Kasumi-1 (cell line): ENCODE measurements around the gene DDN.

ENCODE experiments used
- DNase-seq, 2 experiments: peaks; one replicate each; lab custom pipeline; 2025; lab: John Stamatoyannopoulos, UW

The DDN gene

DNA sequence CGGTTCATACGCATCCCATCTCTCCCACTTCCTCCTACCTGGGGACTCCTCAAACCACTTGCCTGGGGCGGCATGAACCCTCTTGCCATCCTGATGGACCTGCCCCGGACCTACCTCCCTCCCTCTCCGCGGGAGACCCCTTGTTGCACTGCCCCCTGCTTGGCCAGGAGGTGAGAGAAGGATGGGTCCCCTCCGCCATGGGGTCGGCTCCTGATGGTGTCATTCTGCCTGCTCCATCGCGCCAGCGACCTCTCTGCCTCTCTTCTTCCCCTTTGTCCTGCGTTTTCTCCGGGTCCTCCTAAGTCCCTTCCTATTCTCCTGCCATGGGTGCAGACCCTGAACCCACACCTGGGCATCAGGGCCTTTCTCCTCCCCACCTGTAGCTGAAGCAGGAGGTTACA, 17.4 kb downstream of the DDN start:
- DNase-seq: no peak

DNA sequence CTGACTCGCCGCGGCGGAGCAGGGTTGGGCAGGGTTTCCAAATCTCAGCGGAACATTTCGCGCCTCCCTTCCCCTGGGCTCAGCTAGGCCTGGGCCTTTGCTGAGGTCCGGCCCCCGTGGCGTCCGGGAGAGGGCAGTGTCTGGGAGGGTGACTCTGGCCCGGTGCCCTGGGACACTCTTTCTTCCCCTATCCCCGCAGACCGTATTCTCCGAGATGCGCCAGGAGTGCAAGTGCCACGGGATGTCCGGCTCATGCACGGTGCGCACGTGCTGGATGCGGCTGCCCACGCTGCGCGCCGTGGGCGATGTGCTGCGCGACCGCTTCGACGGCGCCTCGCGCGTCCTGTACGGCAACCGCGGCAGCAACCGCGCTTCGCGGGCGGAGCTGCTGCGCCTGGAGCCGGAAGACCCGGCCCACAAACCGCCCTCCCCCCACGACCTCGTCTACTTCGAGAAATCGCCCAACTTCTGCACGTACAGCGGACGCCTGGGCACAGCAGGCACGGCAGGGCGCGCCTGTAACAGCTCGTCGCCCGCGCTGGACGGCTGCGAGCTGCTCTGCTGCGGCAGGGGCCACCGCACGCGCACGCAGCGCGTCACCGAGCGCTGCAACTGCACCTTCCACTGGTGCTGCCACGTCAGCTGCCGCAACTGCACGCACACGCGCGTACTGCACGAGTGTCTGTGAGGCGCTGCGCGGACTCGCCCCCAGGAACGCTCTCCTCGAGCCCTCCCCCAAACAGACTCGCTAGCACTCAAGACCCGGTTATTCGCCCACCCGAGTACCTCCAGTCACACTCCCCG, 18.0 kb downstream of the DDN start:
- no peak for DNase-seq

DNA sequence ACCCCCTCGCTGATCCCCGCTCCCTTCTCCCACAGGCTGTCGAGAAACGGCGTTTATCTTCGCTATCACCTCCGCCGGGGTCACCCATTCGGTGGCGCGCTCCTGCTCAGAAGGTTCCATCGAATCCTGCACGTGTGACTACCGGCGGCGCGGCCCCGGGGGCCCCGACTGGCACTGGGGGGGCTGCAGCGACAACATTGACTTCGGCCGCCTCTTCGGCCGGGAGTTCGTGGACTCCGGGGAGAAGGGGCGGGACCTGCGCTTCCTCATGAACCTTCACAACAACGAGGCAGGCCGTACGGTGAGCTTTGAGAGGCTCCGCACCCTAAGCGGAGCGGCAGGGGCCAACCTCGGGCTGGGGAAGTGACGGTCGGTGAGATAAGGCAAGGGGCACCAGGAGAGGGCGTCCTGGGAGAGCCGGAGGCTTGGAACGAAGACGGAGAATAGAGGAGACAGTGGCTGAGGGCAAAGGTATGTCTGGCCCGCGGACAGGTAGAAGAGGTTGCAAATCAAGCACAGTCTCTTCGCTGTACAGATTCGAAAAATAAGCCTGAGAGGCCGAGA, 18.7 kb downstream of the DDN start:
- peak; percentile 43 to 45 for DNase-seq

DNA sequence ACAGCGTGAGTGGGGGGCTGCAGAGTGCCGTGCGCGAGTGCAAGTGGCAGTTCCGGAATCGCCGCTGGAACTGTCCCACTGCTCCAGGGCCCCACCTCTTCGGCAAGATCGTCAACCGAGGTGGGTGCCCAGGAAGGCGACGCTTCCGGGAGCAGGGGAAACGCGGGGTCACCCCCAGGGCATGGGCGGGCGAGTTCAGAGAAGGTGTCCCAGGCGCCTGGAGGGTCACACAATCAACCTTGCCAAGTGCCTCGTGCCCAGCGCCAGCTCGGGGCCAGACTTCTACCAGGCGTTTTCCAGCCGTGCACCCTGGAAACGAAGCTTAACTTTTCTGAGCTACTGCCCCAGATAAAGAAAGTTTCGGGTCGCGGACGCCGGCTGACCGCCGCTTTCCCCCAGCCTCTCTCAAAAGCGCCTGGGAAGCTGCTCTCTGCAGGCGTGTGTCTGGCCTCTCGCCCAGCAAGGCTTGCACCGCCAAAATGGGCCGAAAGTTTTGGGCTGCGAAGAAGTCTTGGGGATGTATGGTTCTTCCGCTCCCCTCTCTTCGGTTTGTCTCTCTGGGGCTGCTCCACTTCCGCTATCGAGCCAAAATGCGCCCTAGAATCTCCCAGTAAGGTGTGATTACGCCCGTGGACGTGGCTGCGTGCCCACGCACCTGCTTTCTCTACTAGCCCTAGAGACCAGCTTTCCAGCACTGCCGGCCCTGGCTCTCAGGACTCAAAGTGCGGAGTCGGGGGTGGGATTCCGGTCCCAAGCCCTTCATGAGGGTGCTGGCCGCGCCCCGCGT, 19.4 kb downstream of the DDN start:
- DNase-seq: no peak

DNA sequence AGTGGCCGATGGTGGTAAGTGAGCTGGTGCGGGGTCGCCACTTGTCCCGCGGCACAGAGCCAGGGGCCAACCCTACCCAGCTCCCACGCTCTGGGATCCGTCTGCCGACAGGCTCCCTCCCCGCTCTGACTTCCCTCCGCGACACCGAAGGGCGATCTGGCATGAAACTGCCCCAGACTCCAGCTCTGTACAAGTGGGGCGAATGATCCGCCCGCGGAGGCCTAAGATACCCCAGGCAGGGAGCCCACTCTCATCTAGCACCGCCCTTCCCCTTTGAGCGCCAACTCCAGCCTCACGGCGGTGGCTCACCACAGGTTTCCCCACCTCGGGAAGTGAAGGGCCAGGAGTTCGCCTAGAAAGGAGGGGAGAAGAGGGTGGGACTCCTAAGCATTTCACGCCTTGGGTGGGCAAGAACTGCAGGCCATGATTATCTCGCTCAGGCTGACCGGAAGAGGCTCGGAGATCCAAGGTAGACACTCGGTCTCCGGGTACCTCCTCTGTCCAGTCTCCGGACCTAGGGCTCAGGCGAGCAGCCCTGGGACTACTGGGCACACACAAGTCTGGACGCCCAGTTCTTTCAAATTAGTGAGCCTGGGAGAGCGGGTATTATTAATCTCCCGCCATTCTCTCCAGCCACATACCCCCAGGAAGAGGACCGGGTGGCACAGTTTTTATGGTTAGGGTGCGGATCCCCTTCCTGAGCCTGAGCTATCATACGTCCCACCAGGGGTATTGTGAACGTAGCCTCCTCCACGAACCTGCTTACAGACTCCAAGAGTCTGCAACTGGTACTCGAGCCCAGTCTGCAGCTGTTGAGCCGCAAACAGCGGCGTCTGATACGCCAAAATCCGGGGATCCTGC, 20.2 kb downstream of the DDN start:
- no peak for DNase-seq

DNA sequence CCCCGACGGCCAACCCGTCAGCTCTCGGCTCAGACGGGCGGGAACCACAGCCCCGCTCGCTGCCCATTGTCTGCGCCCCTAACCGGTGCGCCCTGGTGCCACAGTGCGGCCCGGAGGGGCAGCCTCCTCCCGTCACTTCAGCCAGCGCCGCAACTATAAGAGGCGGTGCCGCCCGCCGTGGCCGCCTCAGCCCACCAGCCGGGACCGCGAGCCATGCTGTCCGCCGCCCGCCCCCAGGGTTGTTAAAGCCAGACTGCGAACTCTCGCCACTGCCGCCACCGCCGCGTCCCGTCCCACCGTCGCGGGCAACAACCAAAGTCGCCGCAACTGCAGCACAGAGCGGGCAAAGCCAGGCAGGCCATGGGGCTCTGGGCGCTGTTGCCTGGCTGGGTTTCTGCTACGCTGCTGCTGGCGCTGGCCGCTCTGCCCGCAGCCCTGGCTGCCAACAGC, 20.9 kb downstream of the DDN start, which contains the start of gene WNT1:
TSS of gene WNT1 (plus strand) at position 32 of the 450 bp plus-strand sequence. CDS start at position 361, 329 bp downstream.
- DNase-seq: no peak

DNA sequence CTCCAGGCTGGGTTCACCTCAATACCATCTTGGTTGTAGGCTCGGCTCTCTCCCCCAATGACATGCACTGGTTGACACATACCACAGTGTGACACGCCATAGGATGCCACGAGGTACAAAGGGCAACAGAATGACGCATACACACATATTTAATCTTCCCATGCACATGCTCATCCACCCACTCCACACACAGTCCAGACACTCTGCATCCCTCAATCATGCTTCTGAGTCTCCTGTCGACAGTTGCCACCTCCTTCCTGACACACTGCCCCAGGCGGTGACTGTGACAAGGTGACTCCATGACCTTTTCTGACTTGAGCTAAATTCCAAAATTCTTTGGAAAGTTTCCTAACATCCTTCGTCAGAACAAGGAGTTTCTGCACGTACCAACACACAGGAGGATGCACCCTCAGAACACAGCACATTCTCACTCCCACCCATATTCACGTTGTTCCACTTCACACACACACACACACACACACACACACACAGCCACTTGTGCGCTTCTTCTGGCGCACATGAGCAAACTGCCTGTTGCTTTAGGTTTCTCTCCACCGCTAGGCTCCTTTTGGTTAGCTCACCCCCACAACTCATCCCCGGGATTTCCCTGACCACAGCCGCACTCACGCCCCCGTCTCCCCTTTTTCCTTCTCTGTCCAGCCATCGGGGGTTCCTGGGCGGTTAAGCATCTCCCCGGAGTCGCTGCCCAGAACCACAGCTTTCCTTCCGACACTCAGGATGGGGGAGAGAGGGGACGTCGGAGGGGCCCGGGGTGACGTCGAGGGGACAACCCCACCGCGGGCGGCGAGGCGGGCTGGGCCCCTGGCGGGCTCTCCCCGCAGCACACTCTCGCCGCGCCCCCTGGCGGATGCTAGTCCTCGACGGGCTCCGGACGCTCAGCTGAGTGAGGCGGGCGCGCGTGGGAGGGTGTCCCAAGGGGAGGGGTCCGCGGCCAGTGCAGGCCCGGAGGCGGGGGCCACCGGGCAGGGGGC, 21.6 kb downstream of the DDN start:
- peak; percentile 42 to 48 for DNase-seq

DNA sequence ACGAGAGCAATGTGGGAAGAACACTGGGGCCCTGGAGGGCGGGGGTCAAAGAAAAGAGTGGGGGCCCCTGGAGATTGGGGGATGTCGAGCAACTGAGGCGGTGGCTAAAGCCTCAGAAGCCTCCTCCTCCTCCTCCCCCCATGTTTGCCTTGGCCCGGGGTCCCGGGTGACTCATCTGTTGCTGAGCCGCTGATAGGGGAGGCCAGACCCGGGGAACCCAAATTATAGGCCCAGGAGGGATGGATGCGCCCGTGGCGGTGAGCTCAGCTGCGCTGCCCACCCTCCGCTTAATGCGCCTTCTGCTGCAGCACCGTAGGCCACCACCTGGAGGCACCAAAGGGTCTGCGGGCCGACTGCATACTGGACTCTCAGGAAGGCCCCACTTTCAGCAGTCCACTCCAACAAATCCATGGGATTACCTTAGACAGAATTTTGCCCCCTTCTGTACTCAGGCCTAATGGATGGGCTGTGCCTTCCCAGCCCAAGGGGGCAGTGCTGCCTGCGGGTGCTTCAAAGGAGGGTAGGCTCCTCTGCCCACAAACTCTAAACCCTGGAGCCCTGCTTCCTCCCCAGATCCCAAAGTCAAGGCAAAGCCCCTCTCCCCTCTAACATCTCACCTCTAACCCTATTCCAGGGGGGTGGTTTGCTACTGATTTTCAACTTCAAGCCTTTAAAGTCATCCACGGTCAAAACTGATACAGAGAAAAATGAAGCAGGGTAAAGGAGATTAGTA, 25.1 kb downstream of the DDN start:
- no peak for DNase-seq

DNA sequence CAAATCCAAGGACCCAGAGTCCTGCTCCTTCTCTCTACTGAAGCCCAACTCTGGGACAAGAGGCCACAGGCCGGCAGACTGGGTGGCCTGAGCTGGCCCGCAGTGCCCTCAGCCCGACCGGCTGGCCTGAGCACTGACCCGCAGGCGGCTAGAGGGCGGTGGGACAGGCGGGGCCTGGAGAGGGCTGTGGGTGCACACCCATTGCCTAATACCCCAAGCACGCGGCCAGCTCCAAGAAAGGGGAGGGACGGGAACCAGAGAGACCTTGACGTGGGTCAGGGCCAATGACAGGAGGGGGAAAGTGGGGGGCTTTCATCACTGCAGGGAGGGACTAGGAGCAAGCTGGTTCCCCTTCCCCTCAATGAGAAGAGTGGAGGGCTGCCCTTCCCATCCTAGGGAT, 25.6 kb downstream of the DDN start:
- DNase-seq: no peak

DNA sequence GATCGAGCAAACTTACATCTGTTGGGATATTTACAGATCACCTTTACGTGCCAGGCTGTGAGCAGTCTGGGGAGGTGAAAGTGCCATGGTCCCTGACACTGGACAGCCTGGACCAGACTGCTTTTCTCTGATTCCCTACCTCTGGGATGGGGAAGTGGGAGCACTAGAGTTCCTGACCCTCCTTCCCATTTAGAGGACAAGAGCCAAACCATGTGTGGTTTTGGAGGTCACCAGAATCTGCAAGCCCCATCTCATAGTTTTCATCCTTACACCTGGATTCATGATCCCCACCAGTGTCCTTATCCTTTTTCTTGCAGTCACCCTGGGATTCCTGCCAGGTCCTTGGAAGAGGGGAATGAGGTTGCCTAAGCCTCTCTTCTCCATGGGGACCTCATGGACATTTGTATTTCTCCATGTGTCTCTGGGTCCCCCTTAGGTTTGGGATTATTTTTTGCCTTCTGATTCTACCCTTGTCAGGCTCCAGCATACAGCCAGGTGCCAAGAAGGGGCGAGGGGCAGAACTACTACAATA, 26.2 kb downstream of the DDN start:
- no peak for DNase-seq

DNA sequence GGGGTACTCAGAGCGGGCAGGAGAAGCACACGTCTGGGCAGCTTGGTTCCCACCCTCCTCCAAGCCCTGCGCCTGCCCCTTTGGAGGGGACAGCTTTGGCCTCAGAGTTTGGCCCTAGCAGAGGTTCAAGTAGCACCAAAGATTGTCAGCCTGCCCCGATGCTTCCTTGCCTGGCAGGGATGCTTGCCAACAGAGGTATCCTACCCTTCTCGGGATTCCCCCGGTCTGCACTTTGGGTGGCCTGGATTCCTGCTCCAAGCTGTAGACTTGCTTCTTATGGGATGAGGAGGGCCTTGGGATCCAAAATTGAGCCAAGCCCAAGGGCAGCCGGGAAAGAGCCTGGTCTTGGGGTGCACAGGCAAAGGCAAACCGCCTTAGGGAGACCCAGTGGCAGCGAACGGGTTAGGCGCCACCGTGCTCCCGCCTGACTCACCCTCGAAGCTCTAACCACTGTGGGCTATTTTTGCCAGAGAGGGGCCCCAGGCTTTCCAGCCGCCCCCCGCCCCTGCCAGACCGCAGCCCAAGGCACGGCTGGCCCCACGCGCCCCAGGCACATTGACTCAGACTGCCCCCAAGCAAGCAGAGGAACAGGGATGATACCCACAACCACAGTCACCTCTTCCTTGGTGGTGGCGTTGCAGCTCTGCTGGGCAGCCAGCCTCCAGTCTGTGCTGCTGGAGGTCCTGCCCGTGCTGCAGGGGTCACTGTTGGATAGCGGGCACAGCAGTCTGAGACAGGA, 26.8 kb downstream of the DDN start:
- DNase-seq: peak; percentile 18 to 26

DNA sequence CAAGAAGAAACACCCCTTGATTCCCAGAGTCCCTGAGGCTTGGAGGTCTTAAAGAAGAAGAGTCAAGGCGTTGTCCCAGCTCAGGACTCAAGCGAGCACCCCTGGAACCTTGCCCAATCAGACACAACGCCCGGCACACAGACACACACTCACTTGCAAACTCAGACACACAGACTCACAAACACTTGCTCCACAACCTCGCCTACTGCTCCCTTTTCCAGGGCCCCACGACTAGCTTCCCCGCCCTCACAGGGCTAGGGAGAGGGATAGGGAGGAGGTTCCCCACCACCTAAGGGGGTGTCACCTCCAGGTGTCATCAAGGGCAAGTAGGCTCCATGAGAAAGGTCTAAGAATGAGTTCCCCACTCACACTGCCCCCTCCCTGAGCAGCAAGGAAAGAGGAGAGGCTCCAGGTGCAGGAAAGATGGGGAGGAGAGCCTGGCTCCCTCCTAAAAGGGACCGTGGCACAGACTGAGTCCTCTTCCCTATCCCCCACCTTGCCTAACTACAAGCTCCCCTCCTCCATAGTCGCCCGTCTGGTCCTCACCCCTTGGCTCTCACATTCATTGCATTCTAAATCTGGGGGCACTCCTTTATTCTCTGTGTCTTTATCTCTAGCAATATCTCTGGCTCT, 28.4 kb downstream of the DDN start:
- DNase-seq: no peak

DNA sequence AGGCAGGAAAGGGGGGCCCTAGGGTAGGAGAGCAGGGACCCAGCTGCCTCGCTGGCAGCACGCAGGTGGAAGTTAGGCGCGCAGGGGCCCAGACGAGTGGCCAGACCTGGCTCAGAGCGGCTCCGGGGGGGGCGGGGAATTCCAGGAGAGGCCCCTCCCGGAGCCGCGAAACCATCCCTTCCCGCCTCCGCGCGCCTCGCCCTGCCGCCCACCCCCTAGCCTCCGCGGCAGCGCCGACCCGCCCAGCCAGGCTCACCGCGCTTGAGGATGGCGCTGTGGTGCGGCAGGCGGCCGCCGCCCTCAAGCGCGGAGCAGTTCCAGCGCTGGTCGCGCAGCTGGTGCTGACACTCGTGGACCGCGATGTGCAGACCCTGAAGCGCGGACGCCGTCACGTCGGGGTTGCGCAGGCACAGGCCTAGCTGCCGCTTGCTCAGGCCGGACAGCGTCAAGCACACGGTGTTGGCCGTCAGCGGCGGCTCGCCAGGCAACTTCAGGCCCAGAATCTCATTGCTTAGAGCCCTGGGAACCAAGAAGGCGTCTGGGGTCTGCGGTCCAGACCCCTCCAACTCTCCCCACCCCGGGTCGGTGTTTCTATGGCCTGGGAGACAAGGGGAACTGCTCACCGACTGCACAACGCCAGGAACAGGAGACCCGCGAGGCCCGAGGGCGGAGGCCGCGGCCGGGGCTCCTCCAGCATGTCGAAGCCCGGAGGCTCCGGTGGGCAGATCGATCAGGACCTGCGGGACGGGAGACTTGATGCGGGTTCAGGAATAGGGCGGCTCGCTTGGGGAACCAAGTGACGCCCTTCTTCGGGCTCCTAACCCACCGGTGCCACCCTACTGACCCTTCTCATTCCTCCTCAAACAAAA, 29.1 kb downstream of the DDN start:
- no peak for DNase-seq

DNA sequence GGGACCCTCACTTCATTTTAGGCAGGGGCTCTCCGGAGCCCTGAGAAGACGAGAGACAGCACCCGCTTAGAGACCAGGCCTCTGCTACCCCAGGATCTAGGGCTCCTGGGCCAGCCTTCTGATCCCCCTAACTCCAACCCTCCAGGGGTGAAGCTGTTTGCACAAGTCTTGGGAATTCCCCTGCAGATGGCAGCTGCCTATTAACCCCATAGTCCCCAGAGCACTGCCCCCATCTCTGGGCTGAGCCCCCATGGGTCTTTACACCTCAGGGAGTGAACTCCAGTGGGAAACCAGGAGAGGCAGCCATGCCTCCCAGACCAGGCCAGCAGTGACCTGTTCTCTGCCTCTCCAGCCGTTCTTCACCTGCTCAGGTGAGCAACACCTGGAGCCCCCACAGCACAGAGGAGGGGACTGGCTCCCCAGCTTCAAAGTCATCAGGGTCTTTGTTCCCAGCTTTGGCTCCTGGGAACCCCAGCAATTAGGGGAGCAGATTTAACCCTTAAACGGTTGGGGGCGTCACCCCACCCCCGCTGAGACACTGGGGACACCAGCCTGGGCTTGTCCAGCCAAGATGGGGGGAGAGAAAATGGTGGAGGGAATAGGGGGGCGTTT, 29.9 kb downstream of the DDN start:
- no peak for DNase-seq

DNA sequence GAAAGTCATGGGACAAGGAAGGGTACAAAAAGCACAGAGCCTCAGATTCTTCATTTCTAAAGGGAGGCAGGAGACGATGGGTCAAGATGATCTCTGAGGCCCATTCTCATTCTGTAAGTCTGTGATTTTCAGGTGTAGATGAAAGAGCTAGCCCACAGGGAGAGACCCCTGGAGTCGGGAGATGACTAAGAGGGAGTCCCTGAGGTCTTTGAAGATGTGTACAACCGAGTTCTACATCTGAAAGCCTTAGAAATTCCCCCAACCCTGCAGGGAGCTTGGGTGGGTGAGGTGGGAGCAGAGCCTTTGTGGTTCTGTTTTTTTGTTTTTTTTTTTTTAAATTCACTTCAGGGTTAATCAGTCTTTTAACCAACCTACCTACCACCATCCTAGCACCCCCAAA, 30.7 kb downstream of the DDN start:
- no peak for DNase-seq

DNA sequence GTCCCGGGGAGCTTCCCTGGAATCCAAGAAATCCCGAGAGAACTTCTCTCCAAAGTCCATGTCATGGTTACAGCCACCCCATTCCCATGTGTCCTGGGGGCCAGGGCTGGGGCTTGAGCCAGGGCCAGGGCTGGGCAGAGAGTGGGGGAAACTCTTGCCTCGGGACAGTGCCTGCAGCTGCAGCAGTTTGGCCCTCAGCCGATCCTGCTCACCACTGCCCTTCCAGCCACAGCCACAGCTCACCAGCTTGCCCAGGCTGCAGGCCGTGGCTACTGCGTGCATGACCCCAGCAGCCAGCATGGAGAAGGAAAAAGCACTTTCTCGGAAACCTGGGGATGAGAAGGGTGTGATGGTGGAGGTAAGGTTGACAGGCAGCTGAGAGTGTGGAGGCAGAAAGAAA, 31.2 kb downstream of the DDN start:
- DNase-seq: no peak
